Measurements from ENCODE around the gene BANK1. TPM values are rescaled to one million over a fixed set of nuclear protein-coding genes. Genes with fewer than 3 reads are reported as not detected.

Gene BANK1
- total and polyA plus RNA-seq, 5 donors, result 0.20 to 1.3 (median 0.78) TPM

DNA sequence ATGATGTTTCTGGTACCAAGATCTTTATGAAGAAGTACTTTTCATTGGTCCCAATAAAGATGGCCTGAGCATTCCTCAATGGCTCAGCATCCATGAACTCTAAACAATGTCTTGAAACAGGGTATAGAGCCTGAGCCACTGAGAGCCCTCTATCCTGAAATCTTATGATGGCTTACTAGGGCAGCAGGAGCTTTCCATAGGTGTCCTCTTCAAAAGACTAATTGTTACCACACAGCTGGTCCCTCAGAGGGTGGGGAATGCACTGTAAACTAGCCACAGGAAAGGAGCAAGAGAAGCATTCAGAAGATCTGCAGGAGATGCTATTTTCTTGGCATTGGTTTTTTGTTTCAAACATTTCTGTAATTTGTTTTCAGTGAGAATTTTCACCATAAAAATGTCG, 5.6 kb upstream of the BANK1 start:
- WGBS, result 69% methylated on average over 1 of the region's 1 CpG
- intact Hi-C loops (cut with DNase I), result no loop called here
- no peaks in the 10 kb centered on the region for H3K27me3 ChIP-seq (ENCODE audit: control insufficient read depth, insufficient read depth)
- DNase-seq, result no peak
- H3K4me3 ChIP-seq (ENCODE audit: low read length), result no peak overlapping the region
- no peaks in the 10 kb centered on the region for H3K9me3 ChIP-seq (ENCODE audit: control insufficient read depth, low read length)
- no peak overlapping the region for H3K27ac ChIP-seq (ENCODE audit: low read length)
- ATAC-seq, result no peak
- no peaks in the 10 kb centered on the region for H3K4me1 ChIP-seq (ENCODE audit: control insufficient read depth, insufficient read depth, low read length)

DNA sequence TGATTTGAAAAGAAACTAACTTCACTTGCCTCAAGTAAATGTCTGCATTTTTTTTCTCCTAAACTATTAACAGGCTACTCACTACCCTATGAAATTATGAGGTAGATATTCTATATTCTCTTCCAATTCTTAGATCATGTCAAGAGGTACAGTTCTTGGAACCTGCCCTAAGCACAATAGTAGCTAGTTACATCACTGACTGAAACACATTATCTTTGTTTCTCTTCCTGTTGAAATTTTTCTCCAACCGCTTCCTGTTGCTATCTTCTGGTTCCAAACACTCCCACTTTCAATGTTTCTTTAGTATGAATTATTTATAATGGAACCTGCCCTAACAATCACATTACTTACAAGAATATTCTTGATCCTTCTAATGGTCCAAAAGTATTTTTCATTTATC, 5.0 kb upstream of the BANK1 start:
- no peak for ATAC-seq
- H3K4me1 ChIP-seq (ENCODE audit: control insufficient read depth, insufficient read depth, low read length), result peaks cover 1% of the 10 kb centered on the region

DNA sequence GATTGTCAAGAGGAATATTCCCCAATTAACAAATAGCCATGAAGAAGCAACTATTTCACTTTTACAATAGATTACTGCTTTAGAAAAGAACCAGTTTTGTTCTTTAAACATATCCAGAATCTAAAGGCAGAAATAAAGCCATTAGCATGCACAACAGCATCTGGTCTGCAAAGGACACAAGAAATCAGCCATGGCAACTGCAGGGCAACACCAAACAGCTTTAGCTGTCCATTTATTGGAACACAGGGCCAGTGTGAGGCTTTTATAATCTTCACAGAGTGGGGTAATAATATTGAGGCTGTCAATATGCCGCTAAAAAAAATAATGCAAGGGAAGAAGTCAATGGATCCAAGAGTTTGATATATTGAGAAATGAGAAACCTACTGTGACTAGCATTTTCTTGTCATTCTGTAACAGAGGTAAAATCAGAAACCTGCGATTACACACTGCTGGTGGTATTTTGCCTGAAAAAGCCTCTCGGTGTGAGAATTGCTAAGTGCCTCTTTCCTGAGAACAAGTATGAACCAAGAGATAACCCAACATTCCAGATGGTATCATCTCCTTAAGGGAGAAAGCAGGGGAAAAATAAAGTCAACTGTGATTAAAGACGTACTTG, 2.7 kb upstream of the BANK1 start:
- Histone ChIP-seq H3K9me3 (ENCODE audit: control insufficient read depth, low read length) (no peaks in the 10 kb centered on the region), H3K27me3 (ENCODE audit: control insufficient read depth, insufficient read depth) (no peaks in the 10 kb centered on the region), H3K4me1 (ENCODE audit: control insufficient read depth, insufficient read depth, low read length) (peaks cover 1% of the 10 kb centered on the region), H3K27ac (ENCODE audit: low read length) (no peak overlapping the region), H3K4me3 (ENCODE audit: low read length) (no peak overlapping the region)
- WGBS, result 62% methylated on average over 4 of the region's 4 CpGs
- ATAC-seq (no peak), DNase-seq (no peak)
- intact Hi-C loops (cut with DNase I), result no loop called here

More for the DNA sequence above, 5.0 kb upstream of the BANK1 start:
- DNase-seq, result no peak
- intact Hi-C loops (cut with DNase I), result no loop called here
- Histone ChIP-seq H3K4me3 (ENCODE audit: low read length) (no peak overlapping the region), H3K9me3 (ENCODE audit: control insufficient read depth, low read length) (no peaks in the 10 kb centered on the region), H3K27me3 (ENCODE audit: control insufficient read depth, insufficient read depth) (no peaks in the 10 kb centered on the region), H3K27ac (ENCODE audit: low read length) (no peak overlapping the region)
- 55% methylated on average over 1 of the region's 1 CpG for WGBS

DNA sequence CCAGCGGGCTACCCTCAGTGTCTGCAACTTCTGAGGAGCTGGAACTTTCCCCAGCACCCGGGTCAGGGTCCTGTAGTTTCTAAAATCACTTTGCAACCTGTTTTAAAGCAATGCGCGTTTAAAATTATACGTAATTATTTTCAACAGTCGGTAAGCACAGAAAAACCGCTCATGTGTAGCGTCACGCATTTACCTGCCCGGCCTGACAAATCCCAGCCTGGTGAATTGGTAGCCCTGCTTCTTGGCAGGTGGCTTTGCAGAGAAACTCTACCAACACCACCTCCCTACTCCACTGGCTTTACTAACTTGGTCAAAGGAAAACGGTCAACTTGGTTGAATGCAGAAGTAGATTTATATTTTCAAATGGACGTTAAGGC, 640 bp downstream of the BANK1 start:
- no peaks in the 10 kb centered on the region for H3K9me3 ChIP-seq (ENCODE audit: control insufficient read depth, low read length)
- H3K27ac ChIP-seq (ENCODE audit: low read length), result no peak overlapping the region
- intact Hi-C loops (cut with DNase I), result no loop called here
- H3K4me3 ChIP-seq (ENCODE audit: low read length), result peak overlapping the region; percentile 44
- ATAC-seq (no peak), DNase-seq (no peak)
- WGBS, result 37% methylated on average over 12 of the region's 12 CpGs
- H3K4me1 ChIP-seq (ENCODE audit: control insufficient read depth, insufficient read depth, low read length), result peaks cover 1% of the 10 kb centered on the region
- H3K27me3 ChIP-seq (ENCODE audit: control insufficient read depth, insufficient read depth), result no peaks in the 10 kb centered on the region

DNA sequence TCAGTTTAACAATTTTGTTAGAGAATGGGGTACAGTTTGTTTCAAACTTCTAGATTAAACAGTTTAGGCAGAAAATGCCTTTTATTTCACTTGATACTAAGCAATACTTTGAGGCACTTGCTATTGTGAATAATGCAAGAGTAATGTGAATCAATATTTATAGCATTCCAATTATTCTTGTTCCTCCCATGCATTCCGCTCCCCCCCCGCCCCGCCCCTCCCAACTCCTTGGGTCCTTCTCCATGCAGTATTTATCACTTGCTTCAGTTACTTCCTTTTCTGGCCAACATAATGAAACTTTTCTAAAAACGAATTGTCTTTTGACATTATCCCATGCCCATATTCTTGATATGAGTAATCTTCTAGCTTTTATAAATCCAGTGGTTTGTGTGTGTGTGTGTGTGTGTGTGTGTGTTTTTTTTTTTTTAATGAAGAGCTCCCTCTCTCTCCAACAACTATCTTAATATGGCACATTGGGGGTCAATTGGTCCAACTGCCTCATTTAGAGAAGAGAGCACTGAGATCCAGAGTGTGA, 1.6 kb downstream of the BANK1 start:
- Histone ChIP-seq H3K4me1 (ENCODE audit: control insufficient read depth, insufficient read depth, low read length) (peaks cover 1% of the 10 kb centered on the region), H3K9me3 (ENCODE audit: control insufficient read depth, low read length) (no peaks in the 10 kb centered on the region), H3K27ac (ENCODE audit: low read length) (no peak overlapping the region), H3K4me3 (ENCODE audit: low read length) (no peak overlapping the region), H3K27me3 (ENCODE audit: control insufficient read depth, insufficient read depth) (no peaks in the 10 kb centered on the region)
- DNase-seq, result no peak
- 74% methylated on average over 4 of the region's 4 CpGs for WGBS
- intact Hi-C loops (cut with DNase I), result no loop called here
- no peak for ATAC-seq

DNA sequence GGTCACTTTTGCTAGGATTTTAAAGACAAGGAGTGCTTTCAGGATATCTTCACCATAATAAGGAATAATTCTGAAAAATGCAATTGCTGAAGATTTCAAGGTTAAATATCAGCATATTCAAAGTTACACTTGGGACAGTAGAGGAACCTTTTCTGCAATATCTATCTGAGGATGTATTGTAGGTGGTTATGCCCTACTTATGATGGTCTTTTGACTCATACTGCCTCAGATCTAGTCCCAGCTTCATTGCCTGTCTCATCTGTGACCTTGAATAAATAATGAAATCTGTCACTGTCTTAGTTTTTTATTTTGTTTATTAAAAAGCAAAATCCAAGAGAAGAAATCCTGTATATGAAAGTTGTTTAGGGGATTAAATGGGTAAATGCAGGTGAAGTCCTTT, 2.9 kb downstream of the BANK1 start:
- H3K4me3 ChIP-seq (ENCODE audit: low read length), result no peak overlapping the region
- no peak for ATAC-seq
- no peak for DNase-seq
- peaks cover 1% of the 10 kb centered on the region for H3K4me1 ChIP-seq (ENCODE audit: control insufficient read depth, insufficient read depth, low read length)
- no peak overlapping the region for H3K27ac ChIP-seq (ENCODE audit: low read length)
- intact Hi-C loops (cut with DNase I), result no loop called here
- no peaks in the 10 kb centered on the region for H3K27me3 ChIP-seq (ENCODE audit: control insufficient read depth, insufficient read depth)
- H3K9me3 ChIP-seq (ENCODE audit: control insufficient read depth, low read length), result no peaks in the 10 kb centered on the region

DNA sequence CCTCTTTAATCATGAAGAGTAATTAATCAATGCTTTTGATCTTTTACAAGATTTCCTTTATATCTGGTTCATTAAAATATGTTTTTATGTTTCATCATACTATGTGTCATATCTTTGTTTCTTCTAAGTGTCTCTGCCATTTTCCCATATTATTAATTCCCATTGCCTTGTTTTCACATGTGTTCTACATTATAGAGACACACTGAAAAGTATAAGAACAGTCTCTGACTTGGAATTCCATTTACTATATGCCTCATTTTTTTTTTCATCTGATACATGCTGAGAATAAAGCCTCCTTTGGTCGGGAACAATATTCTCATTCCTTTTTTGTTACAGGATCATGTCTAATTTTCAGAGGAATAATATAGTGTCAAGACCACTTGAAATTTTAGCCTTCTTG, 4.3 kb downstream of the BANK1 start:
- DNase-seq, result no peak
- H3K27me3 ChIP-seq (ENCODE audit: control insufficient read depth, insufficient read depth), result no peaks in the 10 kb centered on the region
- no peak overlapping the region for H3K27ac ChIP-seq (ENCODE audit: low read length)
- no peak overlapping the region for H3K4me3 ChIP-seq (ENCODE audit: low read length)
- ATAC-seq, result no peak
- 77% methylated on average over 1 of the region's 1 CpG for WGBS
- H3K4me1 ChIP-seq (ENCODE audit: control insufficient read depth, insufficient read depth, low read length), result peaks cover 1% of the 10 kb centered on the region
- intact Hi-C loops (cut with DNase I), result no loop called here
- H3K9me3 ChIP-seq (ENCODE audit: control insufficient read depth, low read length), result no peaks in the 10 kb centered on the region

DNA sequence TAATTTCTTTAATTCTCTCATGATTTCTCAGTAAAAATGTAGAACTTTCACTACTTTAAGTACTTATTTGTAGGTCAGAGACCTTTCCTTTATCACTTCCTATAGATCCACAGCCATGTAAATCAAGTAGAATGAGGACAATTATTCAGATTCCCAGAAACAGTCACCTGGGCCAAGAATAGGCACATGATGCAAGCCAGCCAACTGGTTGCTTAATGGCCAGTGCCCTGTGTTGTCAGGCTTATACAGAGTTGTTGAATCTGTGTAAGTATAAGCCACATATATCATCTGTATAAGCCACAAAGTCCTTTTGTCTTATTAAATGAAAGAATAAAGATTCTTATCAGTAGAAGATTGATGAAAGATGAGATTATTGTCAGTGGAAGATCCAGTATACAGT, 5.2 kb downstream of the BANK1 start:
- DNase-seq (no peak), ATAC-seq (no peak)
- H3K9me3 ChIP-seq (ENCODE audit: control insufficient read depth, low read length), result no peaks in the 10 kb centered on the region
- no peaks in the 10 kb centered on the region for H3K27me3 ChIP-seq (ENCODE audit: control insufficient read depth, insufficient read depth)
- H3K27ac ChIP-seq (ENCODE audit: low read length), result no peak overlapping the region
- H3K4me3 ChIP-seq (ENCODE audit: low read length), result no peak overlapping the region
- intact Hi-C loops (cut with DNase I), result no loop called here
- no peaks in the 10 kb centered on the region for H3K4me1 ChIP-seq (ENCODE audit: control insufficient read depth, insufficient read depth, low read length)

DNA sequence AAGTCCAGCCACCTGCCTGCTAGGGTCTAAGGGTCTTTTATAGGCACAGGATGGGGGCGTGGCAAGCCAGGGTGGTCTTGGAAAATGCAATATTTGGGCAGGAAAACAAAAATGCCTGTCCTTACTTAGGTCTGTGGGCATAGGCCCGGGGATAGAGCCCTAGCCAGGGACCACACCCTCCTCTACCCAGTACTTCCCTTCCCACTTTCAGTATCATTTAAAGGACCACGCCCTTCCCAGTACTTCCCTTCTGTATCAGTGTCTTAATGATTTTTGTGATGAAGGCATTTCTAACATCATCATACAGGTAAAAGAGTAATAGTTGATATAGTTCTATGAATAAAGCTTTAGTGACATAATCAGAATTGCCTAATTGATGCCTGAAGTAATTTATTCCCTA, 11.4 kb downstream of the BANK1 start:
- Histone ChIP-seq H3K4me3 (ENCODE audit: low read length) (no peak overlapping the region), H3K4me1 (ENCODE audit: control insufficient read depth, insufficient read depth, low read length) (no peaks in the 10 kb centered on the region), H3K9me3 (ENCODE audit: control insufficient read depth, low read length) (no peaks in the 10 kb centered on the region), H3K27me3 (ENCODE audit: control insufficient read depth, insufficient read depth) (no peaks in the 10 kb centered on the region), H3K27ac (ENCODE audit: low read length) (no peak overlapping the region)
- no peak for ATAC-seq
- DNase-seq, result no peak
- intact Hi-C loops (cut with DNase I), result no loop called here
- 75% methylated on average over 3 of the region's 3 CpGs for WGBS

DNA sequence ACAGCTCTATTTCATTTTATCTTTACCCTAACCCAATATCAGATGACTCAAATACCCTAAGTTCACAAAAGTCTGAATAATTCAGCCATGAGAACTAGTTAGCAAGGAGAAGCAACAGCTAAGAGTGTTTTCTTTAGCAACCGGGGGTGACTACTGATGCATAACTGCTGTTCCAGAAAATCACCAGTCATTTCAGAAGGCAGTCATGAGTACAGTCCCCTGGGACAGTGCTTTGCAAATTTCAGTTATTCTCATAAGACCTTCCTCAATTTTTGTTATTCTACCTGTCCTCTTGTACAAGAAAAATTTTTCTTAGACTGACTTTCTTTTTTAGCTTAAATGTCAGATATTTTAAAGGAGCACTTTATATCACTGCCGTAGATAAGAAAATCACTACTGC, 16.4 kb downstream of the BANK1 start:
- ATAC-seq, result no peak
- Histone ChIP-seq H3K9me3 (ENCODE audit: control insufficient read depth, low read length) (no peaks in the 10 kb centered on the region), H3K27me3 (ENCODE audit: control insufficient read depth, insufficient read depth) (no peaks in the 10 kb centered on the region), H3K4me3 (ENCODE audit: low read length) (no peak overlapping the region), H3K4me1 (ENCODE audit: control insufficient read depth, insufficient read depth, low read length) (peaks cover 1% of the 10 kb centered on the region), H3K27ac (ENCODE audit: low read length) (no peak overlapping the region)
- 70% methylated on average over 2 of the region's 2 CpGs for WGBS
- intact Hi-C loops (cut with DNase I), result no loop called here
- DNase-seq, result no peak

DNA sequence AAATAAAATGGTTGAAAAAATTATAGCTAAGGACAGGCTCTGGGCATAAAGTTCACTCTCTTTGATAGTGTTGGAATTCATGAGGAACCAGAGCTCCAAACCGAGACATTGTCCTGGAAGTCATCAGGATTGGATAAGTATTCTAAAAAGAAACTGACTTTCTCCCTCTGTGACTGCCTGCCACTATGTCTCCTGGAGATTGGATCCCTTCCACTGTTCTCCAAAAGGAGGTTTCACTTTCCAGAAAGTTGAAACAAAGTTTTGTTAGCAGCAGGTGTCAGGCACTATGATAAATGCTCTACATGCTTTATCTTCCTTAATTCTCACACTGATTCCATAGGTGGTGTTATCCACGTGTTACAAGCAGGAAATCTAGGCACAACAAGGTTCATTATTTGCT, 16.8 kb downstream of the BANK1 start:
- DNase-seq (no peak), ATAC-seq (no peak)
- no peak overlapping the region for H3K4me3 ChIP-seq (ENCODE audit: low read length)
- WGBS, result 42% methylated on average over 2 of the region's 2 CpGs
- no peaks in the 10 kb centered on the region for H3K27me3 ChIP-seq (ENCODE audit: control insufficient read depth, insufficient read depth)
- intact Hi-C loops (cut with DNase I), result no loop called here
- no peak overlapping the region for H3K27ac ChIP-seq (ENCODE audit: low read length)
- H3K9me3 ChIP-seq (ENCODE audit: control insufficient read depth, low read length), result no peaks in the 10 kb centered on the region
- H3K4me1 ChIP-seq (ENCODE audit: control insufficient read depth, insufficient read depth, low read length), result peaks cover 1% of the 10 kb centered on the region

DNA sequence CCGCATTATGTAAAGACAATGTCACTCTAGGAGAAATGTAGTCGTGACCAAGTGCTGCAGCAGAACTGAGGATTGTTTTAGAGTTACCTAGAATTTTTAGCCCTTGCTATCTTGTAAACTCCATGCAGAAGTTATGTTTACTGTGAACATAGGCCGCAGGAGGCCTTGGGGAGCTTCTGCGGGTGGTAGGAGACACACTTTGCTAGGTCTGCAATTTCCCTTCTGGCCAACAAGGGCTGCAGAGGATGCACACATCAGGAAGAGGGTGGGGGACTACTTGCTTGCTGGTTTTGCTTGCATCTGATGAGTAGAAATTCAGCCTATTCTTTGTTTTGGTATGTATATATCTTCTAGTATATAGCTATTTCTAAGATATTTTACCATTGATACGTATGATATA, 23.1 kb downstream of the BANK1 start:
- Histone ChIP-seq H3K27ac (ENCODE audit: low read length) (no peak overlapping the region), H3K9me3 (ENCODE audit: control insufficient read depth, low read length) (no peaks in the 10 kb centered on the region), H3K27me3 (ENCODE audit: control insufficient read depth, insufficient read depth) (no peaks in the 10 kb centered on the region), H3K4me1 (ENCODE audit: control insufficient read depth, insufficient read depth, low read length) (no peaks in the 10 kb centered on the region), H3K4me3 (ENCODE audit: low read length) (no peak overlapping the region)
- intact Hi-C loops (cut with DNase I), result no loop called here
- WGBS, result 88% methylated on average over 5 of the region's 5 CpGs
- no peak for ATAC-seq
- no peak for DNase-seq

Data from right cardiac atrium (tissue), 5 donors.